ENCODE measurements around the gene NTM.

GRCh38 chr11:132187386-132187785 lies 817.0 kb downstream of the NTM start:
- TF ChIP-seq CTCF (IDR thresholded peaks at IDR 0.05; ENCODE audit: extremely low read depth in 1 of 2, insufficient read depth in 1 of 2, low read depth in 1 of 2, low read length in 2 of 2) (no peak), MYC (IDR thresholded peaks at IDR 0.05; ENCODE audit: low read depth, low read length) (no peak), EZH2 (IDR thresholded peaks at IDR 0.05; ENCODE audit: borderline replicate concordance, low read depth, low read length, severe bottlenecking) (no peak), POLR2AphosphoS5 (IDR thresholded peaks at IDR 0.05; ENCODE audit: insufficient read depth, low read depth, low read length) (no peak), GATA2 (IDR thresholded peaks at IDR 0.05; ENCODE audit: insufficient read depth, insufficient read length, low read depth, low read length) (no peak), POLR2A (IDR thresholded peaks at IDR 0.05; ENCODE audit: low read depth, low read length) (no peak), MAX (IDR thresholded peaks at IDR 0.05; ENCODE audit: insufficient read depth, insufficient read length) (no peak), FOS (IDR thresholded peaks at IDR 0.05; ENCODE audit: borderline replicate concordance, insufficient read depth, low read length) (no peak), JUN (IDR thresholded peaks at IDR 0.05; ENCODE audit: borderline replicate concordance, insufficient read depth, insufficient read length, low read depth) (no peak)

All from endothelial cell of umbilical vein (primary cell).